OCI-LY3 (cell line): ENCODE data around the gene MON2.

Experiments
- EZH2phosphoT487 ChIP-seq: fragments of 200-600 bp; shearing (Covaris generic); IDR thresholded peaks from 2 replicates; pipeline ENCODE4 v1.6.1; 2018; ENCODE audit warnings: antibody characterized with exemption, mixed run types, low read depth
- TF ChIP-seq, protein P1 (sequence below): fragments of 200-600, 300-600 bp; sonication (generic); IDR thresholded peaks from 2 replicates; pipeline ENCODE4 v1.5.1; 2014; ENCODE audit warnings: antibody characterized with exemption, low read length, low read depth

DNA sequence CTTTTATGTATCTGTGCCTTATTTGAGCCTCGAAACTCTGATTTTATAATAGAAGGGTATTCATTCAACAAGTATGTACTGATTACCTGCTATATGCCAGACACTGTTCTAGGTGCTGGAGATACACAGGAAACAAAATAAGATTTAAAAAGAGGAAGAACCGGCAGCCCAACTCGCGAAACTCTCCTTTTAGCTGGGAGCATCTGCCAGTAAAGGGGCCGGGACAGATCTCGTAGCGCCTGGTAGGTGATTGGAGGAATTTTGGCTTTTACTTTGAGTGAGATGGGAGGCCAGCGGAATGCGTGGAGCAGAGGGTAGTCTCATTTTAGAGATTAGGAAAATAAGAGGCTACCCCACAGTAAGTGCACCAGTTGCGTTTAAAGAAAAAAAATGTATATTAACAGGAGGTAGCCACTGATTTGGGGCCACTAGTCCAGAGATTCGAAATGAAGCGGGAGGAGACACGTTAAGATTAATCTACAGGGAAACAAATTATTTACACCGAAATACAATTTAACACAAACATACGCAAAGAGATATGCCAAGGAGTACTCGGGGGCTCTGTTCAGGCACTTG, 520 bp upstream of the MON2 start:
- TF ChIP-seq, protein P1, sequence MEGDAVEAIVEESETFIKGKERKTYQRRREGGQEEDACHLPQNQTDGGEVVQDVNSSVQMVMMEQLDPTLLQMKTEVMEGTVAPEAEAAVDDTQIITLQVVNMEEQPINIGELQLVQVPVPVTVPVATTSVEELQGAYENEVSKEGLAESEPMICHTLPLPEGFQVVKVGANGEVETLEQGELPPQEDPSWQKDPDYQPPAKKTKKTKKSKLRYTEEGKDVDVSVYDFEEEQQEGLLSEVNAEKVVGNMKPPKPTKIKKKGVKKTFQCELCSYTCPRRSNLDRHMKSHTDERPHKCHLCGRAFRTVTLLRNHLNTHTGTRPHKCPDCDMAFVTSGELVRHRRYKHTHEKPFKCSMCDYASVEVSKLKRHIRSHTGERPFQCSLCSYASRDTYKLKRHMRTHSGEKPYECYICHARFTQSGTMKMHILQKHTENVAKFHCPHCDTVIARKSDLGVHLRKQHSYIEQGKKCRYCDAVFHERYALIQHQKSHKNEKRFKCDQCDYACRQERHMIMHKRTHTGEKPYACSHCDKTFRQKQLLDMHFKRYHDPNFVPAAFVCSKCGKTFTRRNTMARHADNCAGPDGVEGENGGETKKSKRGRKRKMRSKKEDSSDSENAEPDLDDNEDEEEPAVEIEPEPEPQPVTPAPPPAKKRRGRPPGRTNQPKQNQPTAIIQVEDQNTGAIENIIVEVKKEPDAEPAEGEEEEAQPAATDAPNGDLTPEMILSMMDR = no peak
- no peak for TF ChIP-seq EZH2phosphoT487
